GM12878 (cell line): ENCODE results near the gene MFSD12. TPM values are rescaled to one million over a fixed set of nuclear protein-coding genes. Genes with fewer than 3 reads are reported as not detected.

Experiments used
- ATAC-seq: fragments of 200-7000 bp; cut with Tn5 transposase; 3 replicates; pipeline ENCODE4 v1.9.1; 2020; ENCODE audit warnings: mild to moderate bottlenecking, moderate library complexity
- BruUV-seq: library from RNA; stranded (reverse); fragments of 400-500 nt; replicated peaks from 2 replicates; lab custom pipeline; 2021; lab: Mats Ljungman, UMichigan
- CTCF ChIA-PET: fragments of 300-600 bp; sonication (Branson Sonifier 250); formaldehyde crosslinking; extraction: SDS; loops from one replicate; lab custom pipeline; 2021; ENCODE audit warnings: inconsistent platforms; lab: Yijun Ruan, JAX
- POLR2A ChIA-PET: fragments of 350-600 bp; formaldehyde crosslinking; extraction: SDS; loops from one replicate; lab custom pipeline; 2021; ENCODE audit warnings: inconsistent platforms; lab: Charles Lee
- RAD21 ChIA-PET: fragments of 300-600 bp; sonication (Branson Sonifier 250); formaldehyde crosslinking; loops from one replicate; lab custom pipeline; 2023; ENCODE audit warnings: antibody characterized with exemption; ENCODE audit not compliant: unreplicated experiment; lab: Charles Lee
- SMC1A ChIA-PET: fragments of 300-600 bp; sonication (Branson Sonifier 250); formaldehyde crosslinking; loops from one replicate; lab custom pipeline; 2023; ENCODE audit not compliant: unreplicated experiment, uncharacterized antibody; lab: Charles Lee
- DNase-seq: peaks from one replicate; pipeline ENCODE4 v3.0.0-alpha.2; 2011; ENCODE audit warnings: low read depth, low spot score
- FAIRE-seq: peaks from 3 replicates; lab custom pipeline; 2011; peaks lifted over from hg19 to GRCh38; lab: Jason Lieb, UNC
- H2AFZ ChIP-seq: 2 replicates; pipeline ENCODE4 v1.6.0; 2011; ENCODE audit warnings: low read depth, low read length, control low read depth; ENCODE audit not compliant: control insufficient read depth
- H3K27ac ChIP-seq: 2 replicates; pipeline ENCODE4 v1.5.1; 2011; ENCODE audit warnings: control low read depth; ENCODE audit not compliant: control insufficient read depth, insufficient read depth
- H3K27me3 ChIP-seq, 2 experiments: replicated peaks in 1 of 2; 2 replicates each; pipeline versions ENCODE4 v1.6.0 to v1.6.1; 2011; ENCODE audit warnings: low read length in 1 of 2; ENCODE audit not compliant: control insufficient read depth in 2 of 2, insufficient read depth in 2 of 2
- H3K36me3 ChIP-seq, 2 experiments: 2 replicates each; pipeline ENCODE4 v1.5.1; 2011; ENCODE audit warnings: low read length in 1 of 2; ENCODE audit not compliant: control insufficient read depth in 2 of 2, insufficient read depth in 2 of 2
- H3K4me1 ChIP-seq: 2 replicates; pipeline ENCODE4 v1.6.1; 2011; ENCODE audit warnings: mild to moderate bottlenecking, low read length, moderate library complexity, mixed read lengths; ENCODE audit not compliant: control insufficient read depth, insufficient read depth
- H3K4me2 ChIP-seq: 2 replicates; pipeline ENCODE4 v1.6.0; 2011; ENCODE audit warnings: control low read depth; ENCODE audit not compliant: control insufficient read depth, insufficient read depth
- H3K4me3 ChIP-seq: fragments of 200-600 bp; sonication (generic); 2 replicates; pipeline ENCODE4 v1.5.1; 2016
- H3K79me2 ChIP-seq: 2 replicates; pipeline ENCODE4 v1.6.0; 2011; ENCODE audit warnings: low read length; ENCODE audit not compliant: control insufficient read depth, insufficient read depth
- H3K9ac ChIP-seq: 2 replicates; pipeline ENCODE4 v1.8.0; 2011; ENCODE audit warnings: low read length, control low read depth, mixed read lengths; ENCODE audit not compliant: control insufficient read depth, insufficient read depth
- H3K9me3 ChIP-seq: replicated peaks from 3 replicates; pipeline ENCODE4 v1.5.1; 2011; ENCODE audit warnings: mild to moderate bottlenecking, low read length; ENCODE audit not compliant: control insufficient read depth, insufficient read depth
- H4K20me1 ChIP-seq: 2 replicates; pipeline ENCODE4 v1.6.0; 2011; ENCODE audit not compliant: control insufficient read depth, insufficient read depth
- BCL3 ChIP-seq: IDR thresholded peaks from 2 replicates; pipeline ENCODE4 v1.6.1; 2011; ENCODE audit warnings: borderline replicate concordance, low read depth, mild to moderate bottlenecking, moderate library complexity, low read length; ENCODE audit not compliant: insufficient read depth, poor library complexity, severe bottlenecking
- CEBPZ ChIP-seq: fragments of 150-350 bp; IDR thresholded peaks from 2 replicates; pipeline ENCODE4 v1.6.1; 2016; ENCODE audit warnings: low read depth, low read length
- NFXL1 ChIP-seq: fragments of 450-650 bp; IDR thresholded peaks from 2 replicates; pipeline ENCODE4 v1.6.1; 2017; ENCODE audit warnings: antibody characterized with exemption, mild to moderate bottlenecking, borderline replicate concordance
- NFYA ChIP-seq: IDR thresholded peaks from 2 replicates; pipeline ENCODE4 v1.6.1; 2011; ENCODE audit warnings: low read depth, mild to moderate bottlenecking, low read length, improper control_type of control experiment, borderline replicate concordance
- NKRF ChIP-seq: fragments of 450-650 bp; conservative IDR thresholded peaks from 2 replicates; pipeline ENCODE4 v1.6.1; 2017; ENCODE audit warnings: mild to moderate bottlenecking, moderate library complexity
- POLR2A ChIP-seq: IDR thresholded peaks from 2 replicates; pipeline ENCODE4 v1.6.1; 2011; ENCODE audit warnings: low read depth, mild to moderate bottlenecking, low read length
- SREBF1 ChIP-seq: IDR thresholded peaks from 2 replicates; pipeline ENCODE4 v1.6.1; 2012; ENCODE audit warnings: mild to moderate bottlenecking, low read length
- TARDBP ChIP-seq: IDR thresholded peaks from 2 replicates; pipeline ENCODE4 v1.6.1; 2016; ENCODE audit warnings: borderline replicate concordance
- TCF12 ChIP-seq: IDR thresholded peaks from 2 replicates; pipeline ENCODE4 v1.6.1; 2011; ENCODE audit warnings: low read depth, mild to moderate bottlenecking, low read length
- WGBS: methylation state at CpG from one replicate; pipeline ENCODE4 v1.1.6; 2016; ENCODE audit warnings: low lambda C conversion rate; ENCODE audit not compliant: insufficient replicate concordance, insufficient coverage; ENCODE audit errors: missing lambda C conversion rate; 5-methylcytosine and 5-hydroxymethylcytosine counted together
- in situ Hi-C: fragments of 300-500 bp; cut with MboI; formaldehyde crosslinking; loops from 9 replicates; pipeline ENCODE4 v1.14.3; 2018; ENCODE audit warnings: mixed read lengths
- intact Hi-C: fragments of 100-400 bp; cut with micrococcal nuclease; formaldehyde crosslinking; loops from one replicate; pipeline ENCODE4 v1.14.2; 2022; ENCODE audit not compliant: unreplicated experiment
- polyA plus RNA-seq, 11 experiments: library from polyadenylated mRNA; depleted of rRNA in 4 of 11; unstranded in 6 of 11; stranded (reverse) in 5 of 11; fragments of >200 nt; fragmentation: Nextera tagmentation in 4 of 11; fragmentation: Illumina TruSeq in 1 of 11; extraction: Ambion mirVana in 4 of 11; extraction: Trizol in 1 of 11; gene quantifications; 1 replicate in 1 of 11; 2 replicates in 10 of 11; pipeline versions ENCODE4 v1.2.1 to v1.2.3, GENCODE V29; 2011 to 2016; ENCODE audit warnings: inconsistent platforms in 2 of 11, missing spikeins in 2 of 11, low read depth in 1 of 11
- total RNA-seq, 4 experiments: library from RNA; depleted of rRNA in 3 of 4; stranded (reverse); fragments of >200 nt in 3 of 4; fragmentation: Illumina TruSeq in 1 of 4; extraction: Trizol in 1 of 4; gene quantifications; 2 replicates each; pipeline versions ENCODE4 v1.2.1 to v1.2.3, GENCODE V29; 2013 to 2021

Gene MFSD12
- total and polyA plus RNA-seq, 10 of the 15 experiments (the other 5 are each of a cell fraction or from before 2014, with no cell fraction given) = 0.58 to 65.9 (median 16.8) TPM

- Histone ChIP-seq H3K27me3 (no peaks in the 10 kb centered on the region), H3K4me1 (no peaks in the 10 kb centered on the region), H3K36me3 (peaks cover 9 to 34% of the 10 kb centered on the region in 2 experiments), H3K4me3 (no peak overlapping the region), H3K9me3 (no peaks in the 10 kb centered on the region), H3K9ac (no peak overlapping the region), H2AFZ (no peak overlapping the region), H3K79me2 (no peaks in the 10 kb centered on the region), H4K20me1 (no peaks in the 10 kb centered on the region), H3K4me2 (no peak overlapping the region), H3K27ac (no peak overlapping the region)
- no peak for FAIRE-seq
- in situ Hi-C loops = no loop called here
- RAD21 ChIA-PET = no interaction called here
- BruUV-seq = no TSS peak
- SMC1A ChIA-PET = no interaction called here
- 97% methylated on average over 33 of the region's 33 CpGs for WGBS
- TF ChIP-seq TCF12 (no peak), POLR2A (peak; percentile 18; the same call in 1 of the 2 replicates), BCL3 (peak; percentile 32)
- intact Hi-C loops = no loop called here
- CTCF ChIA-PET = no interaction called here
- POLR2A ChIA-PET = no interaction called here
- DNase-seq = no peak
- no peak for ATAC-seq
These were observed 25.1 kb downstream of the MFSD12 start for GRCh38 chr19:3532154-3532786.

GRCh38 chr19:3531716-3532115 lies 25.7 kb downstream of the MFSD12 start:
- Histone ChIP-seq H4K20me1 (no peaks in the 10 kb centered on the region), H3K9me3 (no peaks in the 10 kb centered on the region), H3K79me2 (no peaks in the 10 kb centered on the region), H3K4me1 (no peaks in the 10 kb centered on the region), H2AFZ (no peak overlapping the region), H3K9ac (no peak overlapping the region), H3K27me3 (no peaks in the 10 kb centered on the region), H3K36me3 (peaks cover 11 to 39% of the 10 kb centered on the region in 2 experiments), H3K4me3 (no peak overlapping the region), H3K4me2 (no peak overlapping the region), H3K27ac (no peak overlapping the region)
- intact Hi-C loops (no loop called here), in situ Hi-C loops (no loop called here)
- ChIA-PET SMC1A (no interaction called here), RAD21 (no interaction called here), CTCF (no interaction called here), POLR2A (no interaction called here)
- DNase-seq = no peak
- 97% methylated on average over 29 of the region's 29 CpGs for WGBS
- no TSS peak for BruUV-seq
- ATAC-seq = no peak
- FAIRE-seq = no peak
- no peak for TF ChIP-seq NFXL1
- TF ChIP-seq NKRF = no peak
- TF ChIP-seq NFYA = no peak
- no peak for TF ChIP-seq POLR2A
- no peak for TF ChIP-seq TARDBP
- no peak for TF ChIP-seq CEBPZ
- no peak for TF ChIP-seq SREBF1
